ENCODE data around the gene ICAM3. TPM values are rescaled to one million over a fixed set of nuclear protein-coding genes. Genes with fewer than 3 reads are reported as not detected.
"Not testable (repeated sequence)": the region's sequence is repeated elsewhere in the genome, so short reads cannot be mapped to it uniquely, and the experiment has no call there.

ICAM3 gene
- total and polyA plus RNA-seq, 3 experiments from 2014 or later = 83.0 to 244 (median 89.1) TPM

DNA sequence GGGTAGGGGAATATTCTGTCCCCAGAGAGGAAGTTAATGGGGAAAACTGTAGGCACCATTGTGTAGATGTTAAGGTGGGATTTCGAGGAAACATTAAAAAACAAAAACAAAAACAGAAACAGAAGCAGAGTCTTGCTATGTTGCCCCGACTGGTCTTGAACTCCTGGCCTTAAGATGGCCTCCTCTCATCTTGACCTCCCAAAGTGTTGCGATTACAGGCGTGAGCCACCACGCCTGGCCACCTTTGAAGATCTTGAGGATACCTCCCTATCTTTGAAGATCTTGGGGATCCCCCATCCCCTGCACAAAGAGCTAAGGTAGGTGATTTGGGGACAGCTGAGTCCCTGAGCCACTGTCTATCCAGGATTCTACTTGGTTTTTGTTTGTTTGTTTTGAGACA, 553 bp upstream of the ICAM3 start:
- Histone ChIP-seq H3K9me3 (ENCODE audit: low read length) (no peaks in the 10 kb centered on the region), H3K27me3 (ENCODE audit: insufficient read depth, low read length, poor library complexity, severe bottlenecking) (no peaks in the 10 kb centered on the region), H3K27ac (ENCODE audit: low read depth, low read length) (peak overlapping the region; percentile 53), H3K4me1 (ENCODE audit: insufficient read depth, low read length) (peaks cover 25% of the 10 kb centered on the region), H3K4me3 (ENCODE audit: low read length) (peak overlapping the region; percentile 82), H3K36me3 (ENCODE audit: insufficient read depth, low read length) (no peaks in the 10 kb centered on the region)
- DNase-seq = no peak
- Mint-ChIP-seq H3K27ac (peak overlapping the region; percentile 71 to 99 (median 95)), H3K4me1 (peaks cover 21 to 33% (median 24%) of the 10 kb centered on the region in 3 donors), H3K9me3 (no peaks in the 10 kb centered on the region), H3K36me3 (peaks cover 0 to 20% (median 0%) of the 10 kb centered on the region in 3 donors), H3K27me3 (no peaks in the 10 kb centered on the region), H3K4me3 (peak overlapping the region; percentile 90 to 98 (median 97))
- CTCF ChIA-PET = interaction anchor here (0.6 to 0.8 kb wide), 2 partner anchors 53 to 127 kb away, joined by 3 read pairs; no protein-coding TSS in a partner anchor
- POLR2A ChIA-PET = no interaction called here

GRCh38 chr19:10338940-10339339, 484 bp downstream of the ICAM3 start:
- CTCF ChIA-PET = interaction anchor here (1.4 to 1.9 kb wide), 2 partner anchors 52 to 80 kb away, joined by 4 to 5 read pairs; no protein-coding TSS in a partner anchor
- H3K4me3 Mint-ChIP-seq = peak overlapping the region; percentile 90 to 98 (median 97)
- H3K27ac ChIP-seq (ENCODE audit: low read depth, low read length) = peak overlapping the region; percentile 53
- H3K4me1 ChIP-seq (ENCODE audit: insufficient read depth, low read length) = peaks cover 32% of the 10 kb centered on the region
- POLR2A ChIA-PET = no interaction called here
- peaks cover 6% of the 10 kb centered on the region for H3K36me3 ChIP-seq (ENCODE audit: insufficient read depth, low read length)
- H3K36me3 Mint-ChIP-seq = peaks cover 0 to 26% (median 0%) of the 10 kb centered on the region in 3 donors
- H3K4me3 ChIP-seq (ENCODE audit: low read length) = peak overlapping the region; percentile 82
- no peaks in the 10 kb centered on the region for H3K9me3 Mint-ChIP-seq
- no peaks in the 10 kb centered on the region for H3K27me3 ChIP-seq (ENCODE audit: insufficient read depth, low read length, poor library complexity, severe bottlenecking)
- no peaks in the 10 kb centered on the region for H3K27me3 Mint-ChIP-seq
- no peak for DNase-seq
- peaks cover 24 to 40% (median 24%) of the 10 kb centered on the region in 3 donors for H3K4me1 Mint-ChIP-seq
- no peaks in the 10 kb centered on the region for H3K9me3 ChIP-seq (ENCODE audit: low read length)
- peak overlapping the region; percentile 71 to 99 (median 95) for H3K27ac Mint-ChIP-seq

DNA sequence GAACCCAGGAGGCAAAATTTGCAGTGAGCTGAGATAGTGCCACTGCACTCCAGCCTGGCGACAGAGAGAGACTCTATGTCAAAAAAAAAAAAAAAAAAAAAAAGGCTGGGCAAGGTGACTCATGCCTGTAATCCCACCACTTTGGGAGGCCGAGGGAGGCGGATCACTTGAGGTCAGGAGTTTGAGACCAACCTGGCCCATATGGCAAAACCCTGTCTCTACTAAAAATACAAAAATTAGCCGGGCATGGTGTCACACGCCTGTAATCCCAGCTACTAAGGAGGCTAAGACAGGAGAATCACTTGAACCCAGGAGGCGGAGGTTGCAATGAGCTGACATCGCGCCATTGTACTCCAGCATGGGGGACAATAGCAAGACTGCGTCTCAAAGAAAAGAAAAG, 2.7 kb downstream of the ICAM3 start:
- not testable (repeated sequence) for H3K4me3 ChIP-seq (ENCODE audit: low read length); H3K27me3 Mint-ChIP-seq; H3K27me3 ChIP-seq (ENCODE audit: insufficient read depth, low read length, poor library complexity, severe bottlenecking); H3K9me3 Mint-ChIP-seq; DNase-seq; H3K36me3 ChIP-seq (ENCODE audit: insufficient read depth, low read length); H3K9me3 ChIP-seq (ENCODE audit: low read length); H3K27ac ChIP-seq (ENCODE audit: low read depth, low read length)
- Mint-ChIP-seq H3K4me1 (peaks cover 37 to 62% (median 42%) of the 10 kb centered on the region in 3 donors), H3K4me3 (peak overlapping the region in 4 of 7 donors; percentile 12 to 50 (median 36)), H3K27ac (peak overlapping the region in 1 of 8 donors; percentile 58), H3K36me3 (peaks cover 0 to 39% (median 1%) of the 10 kb centered on the region in 3 donors)
- ChIA-PET CTCF (interaction anchor here (0.8 kb wide), 1 partner anchor 78 kb away, joined by 3 read pairs; no protein-coding TSS in a partner anchor), POLR2A (interaction anchor here (0.5 to 0.8 kb wide), 2 partner anchors 65 to 382 kb away, joined by 3 to 4 read pairs; partner anchors contain the start of gene ICAM1)
- peaks cover 48% of the 10 kb centered on the region for H3K4me1 ChIP-seq (ENCODE audit: insufficient read depth, low read length)

GRCh38 chr19:10335352-10335985, 4.0 kb downstream of the ICAM3 start:
- no peaks in the 10 kb centered on the region for H3K9me3 ChIP-seq (ENCODE audit: low read length)
- POLR2A ChIA-PET = no interaction called here

DNA sequence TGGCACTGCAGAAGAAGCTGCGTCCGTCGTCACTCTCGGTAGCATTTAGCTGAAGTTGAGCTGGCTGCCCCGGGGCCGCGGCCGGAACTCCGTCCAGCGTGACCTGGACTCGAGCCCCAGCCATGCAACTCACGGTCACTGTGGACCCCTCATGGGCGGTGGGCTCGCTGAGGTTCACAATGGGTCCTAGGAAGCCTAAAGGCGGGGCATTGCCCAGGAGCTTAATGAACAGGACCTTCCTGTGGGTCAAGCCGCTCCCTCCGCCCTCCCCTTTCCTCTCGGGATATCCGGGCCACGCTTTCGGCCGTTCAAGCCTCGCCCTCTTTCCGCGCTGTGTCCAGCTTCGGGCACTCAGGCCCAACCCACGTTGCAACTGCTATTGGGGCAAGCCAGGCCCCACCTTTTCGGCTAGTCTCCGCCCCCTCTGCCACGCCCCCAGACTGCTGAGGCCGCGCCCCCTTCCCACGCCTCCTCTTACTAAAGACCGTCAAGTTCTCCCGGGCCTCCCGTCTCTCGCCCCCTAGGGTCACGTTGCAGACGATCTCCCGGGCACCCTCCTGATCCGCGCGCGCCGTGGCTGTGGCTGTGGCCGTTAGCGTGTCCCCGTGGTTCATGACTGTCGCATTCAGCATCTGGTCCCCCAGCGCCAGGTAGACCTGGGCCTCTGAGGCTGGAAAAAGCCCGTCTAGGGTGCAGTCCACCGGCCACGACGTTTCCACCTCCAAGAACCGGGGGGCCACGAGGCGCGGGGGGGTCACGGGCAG, 4.7 kb downstream of the ICAM3 start:
- Mint-ChIP-seq H3K27me3 (no peaks in the 10 kb centered on the region), H3K9me3 (no peaks in the 10 kb centered on the region), H3K4me3 (peak overlapping the region in 5 of 7 donors; percentile 15 to 96 (median 87)), H3K4me1 (peaks cover 33 to 63% (median 42%) of the 10 kb centered on the region in 3 donors), H3K36me3 (peaks cover 0 to 48% (median 1%) of the 10 kb centered on the region in 3 donors), H3K27ac (peak overlapping the region in 3 of 8 donors; percentile 55 to 96 (median 65))
- CTCF ChIA-PET = interaction anchor here (0.7 to 1.9 kb wide), 3 partner anchors 54 to 68 kb away, joined by 3 to 7 read pairs (median 3); partner anchors contain the start of gene ICAM1
- POLR2A ChIA-PET = no interaction called here
- no peaks in the 10 kb centered on the region for H3K9me3 ChIP-seq (ENCODE audit: low read length)
- H3K27me3 ChIP-seq (ENCODE audit: insufficient read depth, low read length, poor library complexity, severe bottlenecking) = no peaks in the 10 kb centered on the region
- H3K27ac ChIP-seq (ENCODE audit: low read depth, low read length) = peak overlapping the region; percentile 84
- H3K4me3 ChIP-seq (ENCODE audit: low read length) = no peak overlapping the region
- peaks cover 14% of the 10 kb centered on the region for H3K36me3 ChIP-seq (ENCODE audit: insufficient read depth, low read length)
- DNase-seq = peak in 2 of 5 donors; percentile 18 to 23
- peaks cover 38% of the 10 kb centered on the region for H3K4me1 ChIP-seq (ENCODE audit: insufficient read depth, low read length)

More at GRCh38 chr19:10335352-10335985, 4.0 kb downstream of the ICAM3 start:
- CTCF ChIA-PET = interaction anchor here (0.7 kb wide), 1 partner anchor 65 kb away, joined by 3 read pairs; the partner anchor contains the start of gene ICAM1
- H3K4me3 ChIP-seq (ENCODE audit: low read length) = no peak overlapping the region
- H3K27me3 Mint-ChIP-seq = no peaks in the 10 kb centered on the region
- peaks cover 35 to 62% (median 46%) of the 10 kb centered on the region in 3 donors for H3K4me1 Mint-ChIP-seq
- peaks cover 45% of the 10 kb centered on the region for H3K4me1 ChIP-seq (ENCODE audit: insufficient read depth, low read length)
- H3K4me3 Mint-ChIP-seq = peak overlapping the region in 2 of 7 donors; percentile 24 to 87
- H3K36me3 ChIP-seq (ENCODE audit: insufficient read depth, low read length) = peaks cover 7% of the 10 kb centered on the region
- DNase-seq = no peak
- H3K36me3 Mint-ChIP-seq = peaks cover 0 to 41% (median 1%) of the 10 kb centered on the region in 3 donors
- H3K27ac Mint-ChIP-seq = no peak overlapping the region
- H3K27ac ChIP-seq (ENCODE audit: low read depth, low read length) = no peak overlapping the region
- H3K9me3 Mint-ChIP-seq = no peaks in the 10 kb centered on the region
- no peaks in the 10 kb centered on the region for H3K27me3 ChIP-seq (ENCODE audit: insufficient read depth, low read length, poor library complexity, severe bottlenecking)

- H3K9me3 Mint-ChIP-seq = no peaks in the 10 kb centered on the region
- H3K27ac Mint-ChIP-seq = peak overlapping the region; percentile 90 to 98 (median 95)
- Histone ChIP-seq H3K27me3 (ENCODE audit: insufficient read depth, low read length, poor library complexity, severe bottlenecking) (no peaks in the 10 kb centered on the region), H3K27ac (ENCODE audit: low read depth, low read length) (peak overlapping the region; percentile 84), H3K4me3 (ENCODE audit: low read length) (peak overlapping the region; percentile 93), H3K36me3 (ENCODE audit: insufficient read depth, low read length) (peaks cover 21% of the 10 kb centered on the region), H3K4me1 (ENCODE audit: insufficient read depth, low read length) (peaks cover 34% of the 10 kb centered on the region), H3K9me3 (ENCODE audit: low read length) (no peaks in the 10 kb centered on the region)
- peaks cover 27 to 55% (median 34%) of the 10 kb centered on the region in 3 donors for H3K4me1 Mint-ChIP-seq
- peaks cover 0 to 50% (median 3%) of the 10 kb centered on the region in 3 donors for H3K36me3 Mint-ChIP-seq
- no peaks in the 10 kb centered on the region for H3K27me3 Mint-ChIP-seq
- ChIA-PET POLR2A (interaction anchor here (0.5 to 2.0 kb wide), 6 partner anchors 44 to 235 kb away, joined by 3 to 12 read pairs (median 6); partner anchors contain the start of genes ICAM1, ICAM5 and TYK2), CTCF (interaction anchor here (0.5 to 2.7 kb wide), 10 partner anchors 16 to 82 kb away, joined by 3 to 7 read pairs (median 4); partner anchors contain the start of gene ICAM1)
- H3K4me3 Mint-ChIP-seq = peak overlapping the region; percentile 90 to 99 (median 96)
- DNase-seq = no peak
Observed at GRCh38 chr19:10333758-10334587, 5.5 kb downstream of the ICAM3 start.
